DMS53 treated with DMSO at 0.1 percent for 48 hours (cell line): ENCODE results near the gene SH3GL1.

Experiments
- DNase-seq: peaks from one replicate; lab custom pipeline; 2025; ENCODE audit not compliant: unreplicated experiment; lab: John Stamatoyannopoulos, UW

SH3GL1 gene

DNA sequence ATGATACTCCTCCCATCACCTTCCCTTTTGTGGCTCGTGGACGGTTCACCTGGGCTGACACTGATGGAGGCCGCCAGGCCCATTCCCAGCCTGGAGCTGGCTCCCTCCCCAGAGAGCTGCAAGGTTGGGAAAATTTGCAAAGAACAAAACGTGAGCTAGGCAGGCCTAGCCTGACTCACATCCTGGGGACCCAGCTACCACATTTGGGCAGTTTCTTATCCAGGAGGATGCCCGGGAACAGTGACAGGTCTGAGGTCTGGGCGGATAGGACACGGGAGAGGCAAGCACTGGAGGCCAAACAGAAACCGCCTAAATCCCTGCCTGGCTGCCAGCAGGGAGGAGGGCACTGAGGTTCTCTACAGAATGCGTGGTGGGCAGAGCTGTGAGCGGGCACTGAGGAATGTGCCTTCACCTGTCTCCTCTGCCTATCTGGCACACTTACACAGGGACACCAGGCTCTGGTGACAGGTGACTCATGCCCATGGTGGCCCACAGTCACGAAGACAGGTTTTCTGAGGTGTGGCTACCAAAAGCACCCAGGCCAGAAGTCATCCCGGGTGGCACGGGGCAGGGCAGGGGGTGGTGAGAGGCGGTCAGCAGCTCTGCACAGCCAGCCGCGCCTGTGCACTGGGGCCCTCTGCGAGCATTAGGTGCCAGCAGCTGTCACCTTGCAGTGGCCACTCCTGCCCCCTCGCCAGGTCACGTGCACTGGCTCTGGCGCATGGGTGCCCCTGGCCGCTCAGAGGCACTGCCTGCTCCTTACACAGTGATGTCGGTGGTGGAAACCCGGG, 23.2 kb downstream of the SH3GL1 start:
- no peak for DNase-seq

DNA sequence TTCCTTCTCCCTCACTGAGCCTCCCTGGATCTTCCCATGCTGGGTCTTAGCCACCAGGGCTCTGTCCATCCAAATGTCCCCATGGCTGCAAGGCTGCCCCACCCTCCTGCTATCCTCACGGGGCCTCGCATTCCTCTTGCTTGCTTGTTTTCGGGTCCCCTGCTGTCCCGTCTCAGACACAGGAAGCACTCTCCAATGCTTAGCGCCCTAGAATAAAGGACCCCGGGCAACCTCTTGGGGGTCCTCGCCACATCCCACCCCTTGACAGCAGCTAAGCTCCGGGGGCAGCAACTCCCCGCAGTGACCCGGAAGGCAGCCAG, 23.7 kb downstream of the SH3GL1 start:
- DNase-seq = no peak

GRCh38 chr19:4376028-4376670, 24.2 kb downstream of the SH3GL1 start:
- DNase-seq = no peak

GRCh38 chr19:4375164-4376027, 25.0 kb downstream of the SH3GL1 start:
- peak; percentile 65 for DNase-seq

DNA sequence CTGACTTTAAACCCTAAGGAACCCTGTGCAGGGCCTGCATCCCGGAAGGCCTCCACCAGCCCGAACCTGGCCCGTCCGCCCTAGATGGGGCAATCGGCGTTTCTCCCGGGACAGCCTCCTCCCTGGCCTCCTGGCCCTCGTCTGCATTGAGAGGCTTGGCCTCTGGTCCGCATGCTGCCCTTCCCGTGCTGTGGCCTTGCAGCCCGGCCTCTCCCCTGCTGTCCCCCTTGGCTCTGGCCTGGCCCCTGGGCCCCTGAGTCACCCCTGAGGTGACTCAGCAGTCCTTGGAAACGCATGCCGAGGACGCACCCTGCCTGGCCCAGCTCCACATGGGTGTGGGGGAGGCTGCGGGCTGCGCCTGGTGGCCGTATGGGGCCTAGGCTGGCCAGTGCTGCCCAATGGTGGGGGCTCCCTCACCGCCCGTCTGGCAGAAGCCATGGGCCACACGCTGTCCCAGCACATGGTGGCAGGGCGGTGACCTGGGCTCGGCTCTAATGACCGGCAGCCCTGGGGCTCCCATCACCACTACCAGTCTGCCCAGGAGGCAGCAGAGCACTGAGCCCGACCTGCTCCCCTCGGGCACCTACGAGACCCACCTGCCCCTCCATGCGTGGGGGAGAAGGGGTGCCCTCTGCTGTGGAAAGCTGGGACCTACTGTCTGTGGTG, 25.7 kb downstream of the SH3GL1 start:
- DNase-seq = no peak

DNA sequence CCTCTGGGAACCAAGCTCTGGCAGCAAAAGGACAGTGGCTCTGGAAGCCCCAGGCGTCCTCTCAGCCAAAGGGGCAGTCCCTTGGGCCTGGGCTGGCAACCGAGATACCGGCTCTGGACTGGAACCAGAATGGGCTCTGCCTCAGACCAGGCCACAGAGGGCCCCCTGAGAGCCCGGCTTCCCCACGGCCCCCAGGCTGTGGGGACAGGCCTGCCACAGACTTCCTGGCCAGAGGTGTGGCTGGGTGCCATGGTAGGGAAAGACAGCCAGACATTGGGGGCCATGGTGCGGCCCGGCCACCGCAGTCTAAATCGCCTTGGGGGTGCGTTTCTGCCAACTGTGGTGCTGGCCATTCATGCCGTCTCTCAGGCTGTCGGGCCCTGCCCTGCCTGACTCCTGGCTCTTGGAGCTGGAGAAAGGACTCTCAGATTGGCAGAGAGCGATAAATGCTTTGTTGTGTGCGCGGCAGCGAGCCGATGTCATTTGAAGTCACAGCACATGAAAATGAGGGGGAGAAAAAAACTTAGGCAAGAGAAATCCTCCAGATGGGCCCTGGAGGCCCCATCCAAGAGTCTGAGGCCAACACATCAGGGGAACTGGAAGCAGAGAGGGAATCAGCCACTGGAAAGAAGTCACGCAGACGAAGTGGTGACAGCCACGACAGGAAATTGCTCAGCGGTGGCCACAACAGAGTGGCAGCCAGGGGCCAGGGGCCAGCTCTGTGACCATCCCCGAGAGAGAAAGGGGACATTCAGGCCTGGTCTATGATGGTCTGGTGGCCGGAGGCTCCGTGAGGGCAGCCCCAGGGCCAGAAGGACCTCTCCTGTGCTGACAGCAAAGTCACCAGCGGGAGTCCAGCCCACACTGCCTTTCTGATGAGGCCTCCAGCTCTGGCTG, 26.5 kb downstream of the SH3GL1 start:
- DNase-seq = no peak

DNA sequence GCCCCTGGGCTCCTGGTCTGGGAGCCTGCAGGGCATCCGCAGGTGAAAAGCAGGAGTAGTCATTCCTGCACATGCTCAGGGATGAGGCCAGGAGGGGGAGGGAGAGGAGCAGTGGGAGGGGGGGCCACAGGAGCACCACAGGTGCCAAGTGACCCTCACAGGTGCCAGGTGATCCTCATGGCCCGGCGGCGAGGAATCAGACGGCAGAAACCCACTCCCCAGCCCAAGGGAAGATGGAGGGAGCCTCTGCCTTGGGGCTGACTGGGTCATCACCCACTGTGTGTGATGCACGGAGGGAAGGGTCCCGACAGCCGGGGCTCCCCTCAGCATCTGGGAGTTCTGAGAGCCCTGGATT, 27.4 kb downstream of the SH3GL1 start:
- DNase-seq = no peak

GRCh38 chr19:4372165-4373012, 28.0 kb downstream of the SH3GL1 start:
- DNase-seq = no peak

- no peak for DNase-seq
Observed at GRCh38 chr19:4371247-4372164, 28.8 kb downstream of the SH3GL1 start.

- DNase-seq = no peak
Observed at GRCh38 chr19:4370418-4371041, 29.8 kb downstream of the SH3GL1 start.

GRCh38 chr19:4369888-4370260, 30.5 kb downstream of the SH3GL1 start:
- no peak for DNase-seq

DNA sequence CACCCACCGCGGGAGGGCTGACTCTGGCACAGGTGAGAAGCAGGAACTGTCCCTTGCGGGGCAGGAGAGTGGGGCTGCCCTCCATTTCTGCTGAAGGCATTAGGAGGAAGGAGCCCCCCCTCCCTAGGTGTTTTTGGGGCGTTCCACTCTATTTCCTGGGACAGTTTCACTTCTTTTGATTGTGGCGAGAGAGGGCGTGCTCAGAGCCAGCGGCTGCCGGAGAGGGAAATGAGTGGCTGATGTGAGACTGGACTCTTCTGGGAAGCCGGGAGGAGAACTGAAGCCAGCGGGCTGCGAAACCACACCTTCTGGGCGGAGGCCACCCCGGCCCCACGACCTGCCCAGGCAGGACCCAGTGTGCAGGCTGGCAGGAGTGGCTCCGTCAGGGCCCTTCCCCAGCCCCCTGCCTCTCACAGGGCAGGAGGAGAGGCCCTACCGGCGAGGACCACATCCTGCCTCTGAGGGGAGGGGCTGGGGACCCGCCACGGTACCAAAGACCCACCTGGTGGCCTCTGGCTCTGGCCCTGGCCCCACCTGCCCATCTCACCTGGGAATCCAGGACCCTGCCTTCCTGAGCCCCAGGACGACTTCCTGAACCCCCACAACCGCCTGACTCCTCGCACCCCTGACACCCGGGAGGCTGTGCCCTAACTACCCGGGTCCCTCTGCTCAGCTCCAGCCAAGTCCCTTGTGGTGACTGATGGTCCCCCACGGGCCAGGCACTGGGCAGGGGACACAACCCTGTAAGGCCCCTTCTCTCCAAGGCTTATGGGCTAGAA, 31.0 kb downstream of the SH3GL1 start:
- no peak for DNase-seq

DNA sequence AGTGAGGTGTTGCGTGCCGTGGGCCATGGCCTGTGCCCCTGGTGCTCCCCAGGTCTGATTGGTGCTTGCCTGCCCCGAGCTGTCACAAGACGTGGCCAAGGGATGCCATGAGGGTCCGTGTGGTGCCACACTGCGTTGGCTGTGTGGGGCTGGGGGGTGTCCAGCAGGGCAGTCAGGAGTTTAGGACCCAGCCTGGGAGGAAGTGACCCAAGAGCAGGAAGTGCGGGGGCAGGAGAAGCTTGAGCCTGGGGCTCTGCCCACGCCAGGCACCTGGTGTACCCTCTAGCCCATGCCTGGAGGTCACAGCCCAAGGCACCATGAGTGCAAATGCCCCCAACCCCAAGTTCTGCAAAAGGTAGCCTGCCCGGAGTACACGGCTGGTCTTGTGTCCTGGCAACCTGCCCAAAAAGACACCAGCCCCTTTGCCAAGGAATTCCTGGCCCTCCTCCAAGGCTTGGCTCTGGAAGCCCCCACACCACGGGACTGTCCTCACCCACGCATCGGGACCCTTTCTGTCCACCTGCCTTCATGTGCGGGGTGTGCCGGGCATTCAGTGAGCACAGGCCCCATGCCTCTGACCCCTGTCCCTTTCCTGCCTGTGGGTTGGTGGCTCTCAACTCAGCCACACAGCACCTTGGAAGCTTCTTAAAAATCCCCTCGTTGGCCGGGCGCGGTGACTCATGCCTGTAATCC, 32.1 kb downstream of the SH3GL1 start:
- DNase-seq = no peak

GRCh38 chr19:4367781-4368127, 32.6 kb downstream of the SH3GL1 start:
- DNase-seq = no peak

GRCh38 chr19:4367336-4367723, 33.0 kb downstream of the SH3GL1 start:
- DNase-seq = no peak

DNA sequence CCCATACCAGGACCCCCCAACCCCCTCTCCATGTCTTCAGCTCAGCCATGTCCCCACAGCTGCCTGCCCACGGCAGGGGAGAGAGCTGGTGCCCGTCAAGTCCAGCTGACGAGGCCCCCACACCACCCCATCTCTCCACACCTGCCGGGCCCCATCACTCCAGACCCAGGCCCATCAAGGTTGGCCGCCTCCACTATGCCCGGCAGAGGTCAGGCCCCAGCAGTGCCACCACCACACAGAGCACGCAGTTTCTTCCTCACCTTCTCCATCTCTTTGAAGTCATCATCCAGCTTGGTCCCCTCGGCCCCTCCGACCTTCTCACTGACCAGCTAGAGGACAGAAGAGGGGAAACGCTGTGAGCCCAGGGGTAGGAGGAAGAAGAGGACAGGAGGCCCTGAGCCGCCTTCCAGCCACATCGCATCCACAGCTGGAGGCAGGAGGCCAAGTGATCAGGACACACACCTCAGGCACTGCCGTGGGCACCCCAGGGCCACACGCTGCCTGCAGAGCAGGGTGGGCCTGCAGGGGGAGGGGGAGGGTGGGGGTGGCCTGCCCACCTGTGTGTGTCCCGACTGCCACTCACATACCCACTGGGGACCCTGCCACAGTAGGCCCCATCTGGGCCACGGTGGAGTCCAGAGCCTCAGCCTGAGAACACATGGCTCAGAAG, 33.5 kb downstream of the SH3GL1 start:
- DNase-seq = no peak
